IMR-90 (cell line): ENCODE measurements around the gene MMAB.

Experiments used
- BHLHE40 ChIP-seq: fragments of 150-350 bp; IDR thresholded peaks from 2 replicates; pipeline ENCODE4 v1.6.1; 2016; ENCODE audit warnings: mild to moderate bottlenecking, low read depth, low read length
- CEBPB ChIP-seq: IDR thresholded peaks from 2 replicates; pipeline ENCODE4 v1.6.1; 2012; ENCODE audit warnings: low read depth, low read length, improper control_type of control experiment
- CHD1 ChIP-seq: IDR thresholded peaks from 2 replicates; pipeline ENCODE4 v1.6.1; 2012; ENCODE audit warnings: low read depth, low read length, improper control_type of control experiment
- MAFK ChIP-seq: IDR thresholded peaks from 2 replicates; pipeline ENCODE4 v1.6.1; 2012; ENCODE audit warnings: low read depth, low read length, improper control_type of control experiment
- POLR2A ChIP-seq: IDR thresholded peaks from 2 replicates; pipeline ENCODE4 v1.6.1; 2012; ENCODE audit warnings: mild to moderate bottlenecking, low read depth, low read length
- RAD21 ChIP-seq: IDR thresholded peaks from 2 replicates; pipeline ENCODE4 v1.6.1; 2012; ENCODE audit warnings: low read length, improper control_type of control experiment
- RFX5 ChIP-seq: IDR thresholded peaks from 2 replicates; pipeline ENCODE4 v1.8.0; 2012; ENCODE audit warnings: low read depth, mild to moderate bottlenecking, low read length, moderate library complexity
- SMC3 ChIP-seq: fragments of 150-350 bp; IDR thresholded peaks from 2 replicates; pipeline ENCODE4 v1.6.1; 2016; ENCODE audit warnings: low read depth, mild to moderate bottlenecking, antibody characterized with exemption, low read length, moderate library complexity
- TF ChIP-seq, protein P1 (sequence below): conservative IDR thresholded peaks from 2 replicates; pipeline ENCODE4 v1.5.1; 2012; ENCODE audit warnings: mild to moderate bottlenecking, low read depth, low read length, improper control_type of control experiment

DNA sequence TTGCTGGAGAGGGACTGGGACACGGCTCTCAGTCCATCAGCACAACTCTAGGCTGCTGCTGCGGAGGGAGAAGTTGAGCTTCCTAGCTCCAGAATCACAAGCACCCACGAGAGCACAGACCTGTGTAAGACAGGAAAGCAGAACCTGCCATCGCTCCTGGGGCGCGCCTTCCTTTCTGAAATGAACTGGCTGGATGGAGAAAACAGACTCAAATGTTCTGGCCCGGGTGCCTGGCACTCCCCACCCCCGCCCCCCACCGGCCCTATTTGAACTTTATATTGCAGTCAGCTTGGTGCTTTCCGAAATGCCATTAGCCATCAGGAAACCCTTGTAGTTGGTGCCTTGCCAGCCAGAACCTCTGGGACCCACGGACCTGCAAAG is 24.1 kb upstream of the MMAB start:
- TF ChIP-seq SMC3 (no peak), RAD21 (no peak), POLR2A (no peak), BHLHE40 (no peak), CEBPB (no peak), MAFK (no peak), RFX5 (no peak), CHD1 (no peak)
- TF ChIP-seq, protein P1, sequence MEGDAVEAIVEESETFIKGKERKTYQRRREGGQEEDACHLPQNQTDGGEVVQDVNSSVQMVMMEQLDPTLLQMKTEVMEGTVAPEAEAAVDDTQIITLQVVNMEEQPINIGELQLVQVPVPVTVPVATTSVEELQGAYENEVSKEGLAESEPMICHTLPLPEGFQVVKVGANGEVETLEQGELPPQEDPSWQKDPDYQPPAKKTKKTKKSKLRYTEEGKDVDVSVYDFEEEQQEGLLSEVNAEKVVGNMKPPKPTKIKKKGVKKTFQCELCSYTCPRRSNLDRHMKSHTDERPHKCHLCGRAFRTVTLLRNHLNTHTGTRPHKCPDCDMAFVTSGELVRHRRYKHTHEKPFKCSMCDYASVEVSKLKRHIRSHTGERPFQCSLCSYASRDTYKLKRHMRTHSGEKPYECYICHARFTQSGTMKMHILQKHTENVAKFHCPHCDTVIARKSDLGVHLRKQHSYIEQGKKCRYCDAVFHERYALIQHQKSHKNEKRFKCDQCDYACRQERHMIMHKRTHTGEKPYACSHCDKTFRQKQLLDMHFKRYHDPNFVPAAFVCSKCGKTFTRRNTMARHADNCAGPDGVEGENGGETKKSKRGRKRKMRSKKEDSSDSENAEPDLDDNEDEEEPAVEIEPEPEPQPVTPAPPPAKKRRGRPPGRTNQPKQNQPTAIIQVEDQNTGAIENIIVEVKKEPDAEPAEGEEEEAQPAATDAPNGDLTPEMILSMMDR: no peak
